Measurements from ENCODE around the gene OR1S2. TPM values are rescaled to one million over a fixed set of nuclear protein-coding genes. Genes with fewer than 3 reads are reported as not detected.
"Not testable (repeated sequence)": the region's sequence is repeated elsewhere in the genome, so short reads cannot be mapped to it uniquely, and the experiment has no call there.

OR1S2 gene
- polyA plus RNA-seq (ENCODE audit: insufficient read length in 10 of 10), result not detected
- long read RNA-seq, donor 1, result 0 reads
- long read RNA-seq, donor 2, result 0 reads
- long read RNA-seq, donor 3, result 0 reads
- long read RNA-seq, donor 4, result 0 reads
- long read RNA-seq, donor 5, result 0 reads
- long read RNA-seq, donor 6, result 0 reads
- long read RNA-seq, donor 7, result 0 reads
- long read RNA-seq, donor 8, result 0 reads
- long read RNA-seq, donor 9, result 0 reads

- DNase-seq, result no peak
Measured at GRCh38 chr11:58204042-58204441, at the start of gene OR1S2. Gene OR1S2, minus strand, starts transcription at chr11:58204142. Its CDS starts 0 bp downstream, at chr11:58204142.

- no peak for DNase-seq
Measured at GRCh38 chr11:58243954-58244353, 40.0 kb upstream of the OR1S2 start.

- no peak for DNase-seq
Measured at GRCh38 chr11:58227956-58228615, 24.1 kb upstream of the OR1S2 start.

GRCh38 chr11:58222721-58223120 is 18.8 kb upstream of the OR1S2 start:
- DNase-seq, result no peak

GRCh38 chr11:58216476-58216875 is 12.5 kb upstream of the OR1S2 start:
- no peak for DNase-seq

GRCh38 chr11:58212420-58212819 is 8.5 kb upstream of the OR1S2 start, which contains the start of gene OR1S1:
Gene OR1S1, plus strand, starts transcription at chr11:58212720.
- DNase-seq, result not testable (repeated sequence)

- no peak for DNase-seq
Measured at GRCh38 chr11:58199271-58199670, 4.7 kb downstream of the OR1S2 start.

GRCh38 chr11:58195939-58196338 is 8.0 kb downstream of the OR1S2 start:
- DNase-seq, result no peak

- DNase-seq, result no peak
Measured at GRCh38 chr11:58193391-58193790, 10.6 kb downstream of the OR1S2 start.

- DNase-seq, result no peak
Measured at GRCh38 chr11:58192229-58192628, 11.7 kb downstream of the OR1S2 start.

GRCh38 chr11:58188770-58189169 is 15.2 kb downstream of the OR1S2 start, which contains the start of gene OR9Q2:
Gene OR9Q2, plus strand, starts transcription at chr11:58189070. Its CDS starts 1,421 bp downstream, at chr11:58190491.
- DNase-seq, result no peak

- DNase-seq, result peak in 1 of 3 donors; percentile 1
Measured at GRCh38 chr11:58186938-58187337, 17.0 kb downstream of the OR1S2 start.

GRCh38 chr11:58179648-58180047 is 24.3 kb downstream of the OR1S2 start:
- DNase-seq, result no peak

GRCh38 chr11:58178444-58178843 is 25.5 kb downstream of the OR1S2 start:
- no peak for DNase-seq

GRCh38 chr11:58177409-58178054 is 26.4 kb downstream of the OR1S2 start:
- DNase-seq, result no peak

GRCh38 chr11:58165504-58166106 is 38.3 kb downstream of the OR1S2 start:
- no peak for DNase-seq

- DNase-seq, result no peak
Measured at GRCh38 chr11:58164990-58165389, 39.0 kb downstream of the OR1S2 start.

- DNase-seq, result no peak
Measured at GRCh38 chr11:58164389-58164788, 39.6 kb downstream of the OR1S2 start.
